H1 (cell line): ENCODE data around the gene C2CD4C. TPM values are rescaled to one million over a fixed set of nuclear protein-coding genes. Genes with fewer than 3 reads are reported as not detected.

ENCODE experiments used
- CTCF ChIA-PET: fragments of 300-600 bp; sonication (Branson Sonifier 250); formaldehyde crosslinking; loops from one replicate; lab custom pipeline; 2021; ENCODE audit not compliant: partially characterized antibody; lab: Charles Lee
- POLR2A ChIA-PET: fragments of 300-600 bp; sonication (Branson Sonifier 250); formaldehyde crosslinking; loops from one replicate; lab custom pipeline; 2021; ENCODE audit warnings: inconsistent platforms; ENCODE audit not compliant: partially characterized antibody; lab: Charles Lee
- DNase-seq, 2 experiments: peaks; one replicate each; pipeline versions ENCODE4 v3.0.0 to v3.0.0-alpha.2; 2010 to 2022; ENCODE audit warnings: low spot score in 2 of 2, low read depth in 1 of 2, mixed read lengths in 1 of 2
- FAIRE-seq: peaks from 2 replicates; lab custom pipeline; 2011; peaks lifted over from hg19 to GRCh38; lab: Jason Lieb, UNC
- H2AFZ ChIP-seq: 2 replicates; pipeline ENCODE4 v1.8.1; 2012; ENCODE audit warnings: low read length, inconsistent platforms
- H2AK5ac ChIP-seq: 2 replicates; pipeline ENCODE4 v1.6.1; 2013; ENCODE audit warnings: low read depth, low read length
- H2BK120ac ChIP-seq: replicated peaks from 2 replicates; pipeline ENCODE3; 2013; ENCODE audit warnings: low read depth, low read length, inconsistent platforms
- H2BK12ac ChIP-seq: 2 replicates; pipeline ENCODE4 v1.6.1; 2013; ENCODE audit warnings: low read depth, low read length
- H2BK15ac ChIP-seq: 2 replicates; pipeline ENCODE4 v1.6.1; 2013; ENCODE audit warnings: low read length
- H2BK20ac ChIP-seq: 2 replicates; pipeline ENCODE4 v1.6.1; 2013; ENCODE audit warnings: low read length
- H2BK5ac ChIP-seq: 2 replicates; pipeline ENCODE4 v1.6.1; 2013; ENCODE audit warnings: low read depth, low read length
- H3K14ac ChIP-seq: 2 replicates; pipeline ENCODE4 v1.6.1; 2013; ENCODE audit warnings: inconsistent platforms; ENCODE audit not compliant: insufficient read length
- H3K18ac ChIP-seq: 2 replicates; pipeline ENCODE4 v1.6.1; 2013; ENCODE audit warnings: low read length; ENCODE audit errors: extremely low read depth
- H3K23ac ChIP-seq: 2 replicates; pipeline ENCODE4 v1.6.1; 2013; ENCODE audit warnings: inconsistent platforms; ENCODE audit not compliant: insufficient read length
- H3K23me2 ChIP-seq: 2 replicates; pipeline ENCODE4 v1.6.1; 2013; ENCODE audit warnings: low read depth, low read length
- H3K27ac ChIP-seq: 2 replicates; pipeline ENCODE4 v1.6.1; 2011; ENCODE audit warnings: low read depth, low read length, inconsistent platforms
- H3K27me3 ChIP-seq, 4 experiments: replicated peaks in 1 of 4; 1 replicate in 1 of 4; 2 replicates in 3 of 4; pipeline versions ENCODE4 v1.6.1 to v1.8.1; 2011 to 2013; ENCODE audit warnings: low read length in 3 of 4, mild to moderate bottlenecking in 3 of 4, inconsistent platforms in 2 of 4, mixed read lengths in 2 of 4, moderate library complexity in 1 of 4; ENCODE audit not compliant: control insufficient read depth in 3 of 4, insufficient read depth in 3 of 4; ENCODE audit errors: extremely low read depth in 1 of 4
- H3K36me3 ChIP-seq, 4 experiments: 2 replicates each; pipeline versions ENCODE4 v1.6.1 to v1.8.1; 2011 to 2013; ENCODE audit warnings: mild to moderate bottlenecking in 4 of 4, low read length in 3 of 4, moderate library complexity in 2 of 4, control low read depth in 1 of 4, inconsistent platforms in 1 of 4; ENCODE audit not compliant: insufficient read depth in 4 of 4, control insufficient read depth in 2 of 4
- H3K4ac ChIP-seq: replicated peaks from 2 replicates; pipeline ENCODE3; 2013; ENCODE audit warnings: low read length, low read depth, mixed read lengths, inconsistent platforms; ENCODE audit not compliant: insufficient read length
- H3K4me1 ChIP-seq, 4 experiments: replicated peaks in 1 of 4; 1 replicate in 1 of 4; 2 replicates in 3 of 4; pipeline versions ENCODE4 v1.6.1 to v1.8.1; 2011 to 2013; ENCODE audit warnings: low read length in 3 of 4, inconsistent platforms in 2 of 4, mixed read lengths in 1 of 4; ENCODE audit not compliant: insufficient read depth in 4 of 4, control insufficient read depth in 3 of 4
- H3K4me2 ChIP-seq, 2 experiments: 2 replicates each; pipeline versions ENCODE4 v1.6.1 to v1.8.1; 2011 to 2013; ENCODE audit warnings: low read depth in 2 of 2, low read length in 2 of 2, control low read depth in 1 of 2, inconsistent platforms in 1 of 2, mild to moderate bottlenecking in 1 of 2; ENCODE audit not compliant: insufficient read depth in 1 of 2
- H3K4me3 ChIP-seq, 4 experiments: fragments of 200-600, 300-600 bp in 1 of 4; sonication (generic), shearing (Covaris generic), sonication (Bioruptor Twin) in 1 of 4; 2 replicates each; pipeline versions ENCODE4 v1.5.1 to v1.8.1; 2011 to 2016; ENCODE audit warnings: low read length in 4 of 4, low read depth in 3 of 4, control low read depth in 2 of 4, inconsistent platforms in 2 of 4, mild to moderate bottlenecking in 2 of 4, mixed read lengths in 1 of 4, moderate library complexity in 1 of 4; ENCODE audit not compliant: insufficient read depth in 2 of 4; ENCODE audit errors: extremely low read depth in 1 of 4
- H3K56ac ChIP-seq: replicated peaks from 2 replicates; pipeline ENCODE3; 2013; ENCODE audit warnings: low read depth, mild to moderate bottlenecking, mixed read lengths, low read length, inconsistent platforms; ENCODE audit not compliant: insufficient read length
- H3K79me1 ChIP-seq: 2 replicates; pipeline ENCODE4 v1.6.1; 2013; ENCODE audit warnings: low read depth, low read length, control low read depth
- H3K79me2 ChIP-seq, 2 experiments: 2 replicates each; pipeline versions ENCODE4 v1.6.1 to v1.8.1; 2012 to 2013; ENCODE audit warnings: low read length in 2 of 2, mild to moderate bottlenecking in 2 of 2, inconsistent platforms in 1 of 2; ENCODE audit not compliant: insufficient read depth in 2 of 2, control insufficient read depth in 1 of 2
- H3K9ac ChIP-seq, 4 experiments: replicated peaks in 1 of 4; 1 replicate in 1 of 4; 2 replicates in 3 of 4; pipeline versions ENCODE4 v1.6.1 to v1.8.1; 2011 to 2013; ENCODE audit warnings: low read depth in 3 of 4, low read length in 3 of 4, control low read depth in 2 of 4, mild to moderate bottlenecking in 2 of 4, moderate library complexity in 2 of 4, inconsistent platforms in 1 of 4; ENCODE audit errors: extremely low read depth in 1 of 4
- H3K9me3 ChIP-seq, 2 experiments: 2 replicates each; pipeline versions ENCODE4 v1.6.1 to v1.8.1; 2012 to 2013; ENCODE audit warnings: mild to moderate bottlenecking in 2 of 2, moderate library complexity in 2 of 2, control low read depth in 1 of 2, inconsistent platforms in 1 of 2, low read depth in 1 of 2, low read length in 1 of 2, mixed read lengths in 1 of 2; ENCODE audit not compliant: insufficient read depth in 2 of 2
- H4K20me1 ChIP-seq, 2 experiments: replicated peaks in 1 of 2; 2 replicates each; pipeline versions ENCODE3 to v1.8.1; 2011 to 2013; ENCODE audit warnings: inconsistent platforms in 2 of 2, low read length in 2 of 2, mild to moderate bottlenecking in 1 of 2; ENCODE audit not compliant: insufficient read depth in 2 of 2, control insufficient read depth in 1 of 2
- H4K5ac ChIP-seq: 2 replicates; pipeline ENCODE4 v1.6.1; 2013; ENCODE audit warnings: low read length, low read depth, mixed read lengths, inconsistent platforms; ENCODE audit not compliant: insufficient read length
- H4K8ac ChIP-seq: 2 replicates; pipeline ENCODE4 v1.8.0; 2013; ENCODE audit warnings: mild to moderate bottlenecking, moderate library complexity, low read length, inconsistent platforms; ENCODE audit not compliant: insufficient read depth; ENCODE audit errors: extremely low read depth
- H4K91ac ChIP-seq: replicated peaks from 2 replicates; pipeline ENCODE3; 2013; ENCODE audit warnings: low read length, mixed read lengths, inconsistent platforms; ENCODE audit not compliant: insufficient read length
- CEBPB ChIP-seq: IDR thresholded peaks from 2 replicates; pipeline ENCODE4 v1.6.1; 2012; ENCODE audit warnings: low read depth, low read length
- CTBP2 ChIP-seq: IDR thresholded peaks from 2 replicates; pipeline ENCODE4 v1.7.0; 2011; ENCODE audit warnings: borderline replicate concordance, mild to moderate bottlenecking, moderate library complexity, mixed read lengths, low read length; ENCODE audit not compliant: insufficient read depth, insufficient read length
- EGR1 ChIP-seq: IDR thresholded peaks from 2 replicates; pipeline ENCODE4 v1.6.1; 2011; ENCODE audit warnings: low read depth, low read length, borderline replicate concordance
- FOSL1 ChIP-seq: IDR thresholded peaks from 2 replicates; pipeline ENCODE4 v1.6.1; 2011; ENCODE audit warnings: mild to moderate bottlenecking, low read depth, low read length, moderate library complexity; ENCODE audit not compliant: insufficient read depth
- JUN ChIP-seq: IDR thresholded peaks from 2 replicates; pipeline ENCODE4 v1.6.1; 2011; ENCODE audit warnings: low read depth, mild to moderate bottlenecking, improper control_type of control experiment, low read length
- KDM1A ChIP-seq: fragments of 200-600, 300-600 bp; sonication (generic); IDR thresholded peaks from 2 replicates; pipeline ENCODE4 v1.7.1; 2016; ENCODE audit warnings: mild to moderate bottlenecking, low read length, borderline replicate concordance
- KDM4A ChIP-seq: IDR thresholded peaks from one replicate; pipeline ENCODE4 v1.7.1; 2012; ENCODE audit warnings: low read depth, mild to moderate bottlenecking, moderate library complexity, low read length, inconsistent platforms; ENCODE audit not compliant: severe bottlenecking
- KDM5A ChIP-seq: fragments of 200-600 bp; IDR thresholded peaks from 2 replicates; pipeline ENCODE4 v1.7.1; 2012; ENCODE audit warnings: mild to moderate bottlenecking, low read length, inconsistent platforms, mixed read lengths
- NANOG ChIP-seq: IDR thresholded peaks from 2 replicates; pipeline ENCODE4 v1.6.1; 2011; ENCODE audit warnings: low read length, low read depth, mild to moderate bottlenecking, inconsistent platforms; ENCODE audit not compliant: insufficient read depth, poor library complexity, severe bottlenecking
- RAD21 ChIP-seq, 2 experiments: IDR thresholded peaks in 1 of 2; conservative IDR thresholded peaks in 1 of 2; 2 replicates each; pipeline ENCODE4 v1.6.1; 2011; ENCODE audit warnings: low read depth in 2 of 2, low read length in 2 of 2, improper control_type of control experiment in 1 of 2, inconsistent platforms in 1 of 2, mild to moderate bottlenecking in 1 of 2, moderate library complexity in 1 of 2
- SIX5 ChIP-seq: IDR thresholded peaks from 2 replicates; pipeline ENCODE4 v1.6.1; 2011; ENCODE audit warnings: mild to moderate bottlenecking, low read depth, low read length
- TCF12 ChIP-seq: IDR thresholded peaks from 2 replicates; pipeline ENCODE4 v1.6.1; 2011; ENCODE audit warnings: low read depth, mild to moderate bottlenecking, low read length
- WGBS, 2 experiments: shearing (Covaris generic) in 1 of 2; methylation state at CpG; one replicate each; pipeline versions ENCODE4 v1.1.6 to v1.1.7; 2013 to 2015; ENCODE audit warnings: low lambda C conversion rate in 2 of 2, mixed read lengths in 2 of 2, inconsistent platforms in 1 of 2, low coverage in 1 of 2, missing lambda C conversion rate in 1 of 2; ENCODE audit not compliant: insufficient replicate concordance in 2 of 2, insufficient coverage in 1 of 2, insufficient read length in 1 of 2; ENCODE audit errors: extremely low coverage in 1 of 2, missing lambda C conversion rate in 1 of 2; 5-methylcytosine and 5-hydroxymethylcytosine counted together
- polyA plus RNA-seq, 7 experiments: library from polyadenylated mRNA; depleted of rRNA in 3 of 7; stranded (reverse) in 5 of 7; unstranded in 2 of 7; fragments of >200 nt in 5 of 7; fragments of 200-250 nt in 2 of 7; gene quantifications; 1 replicate in 5 of 7; 2 replicates in 1 of 7; 4 replicates in 1 of 7; pipeline versions ENCODE4 v1.2.1 to v1.2.3, GENCODE V29; 2011 to 2013; ENCODE audit warnings: missing spikeins in 2 of 7, mixed read lengths in 2 of 7
- total RNA-seq: library from RNA; stranded (reverse); fragmentation: NEBNext Ultra II Directional; extraction: Animal tissue kit (Norgen Biotek cat#: 25700); gene quantifications from 2 replicates; pipeline ENCODE4 v1.2.1, GENCODE V29; 2021

Gene C2CD4C
- total and polyA plus RNA-seq, 2 of the 8 experiments (the other 6 are each of a cell fraction or from before 2014, with no cell fraction given) = 3.8 to 6.3 TPM

DNA sequence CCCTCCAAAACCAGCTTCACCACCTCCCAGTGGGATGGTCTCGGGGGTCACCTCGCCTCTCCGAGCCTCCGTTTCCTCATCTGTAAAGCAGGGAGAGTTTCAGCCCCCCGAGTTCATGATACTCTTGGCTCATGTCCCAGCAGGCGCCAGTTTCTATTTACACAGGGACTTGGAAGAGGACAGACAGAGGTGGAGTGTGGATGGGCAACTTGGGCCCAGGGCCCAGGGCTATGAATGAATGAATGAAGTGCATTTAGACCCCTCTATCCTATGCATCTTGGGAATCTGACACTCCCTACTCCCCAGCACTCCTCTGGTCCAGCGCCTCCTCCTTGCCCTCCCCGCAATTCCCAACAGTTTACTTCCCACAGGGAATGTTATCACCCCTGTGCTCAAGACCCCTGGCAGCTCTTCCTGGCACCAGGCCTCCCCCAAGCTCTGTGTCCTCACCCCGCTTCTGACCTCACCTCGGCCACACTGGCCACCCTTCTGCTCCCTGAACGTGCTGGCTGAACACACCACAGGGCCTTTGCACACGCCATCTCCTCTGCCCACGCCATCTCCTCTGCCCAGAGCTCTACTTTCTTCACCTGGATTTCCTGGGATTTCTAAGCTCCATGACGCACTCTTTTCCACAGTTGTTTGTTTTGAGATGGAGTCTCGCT, 4.9 kb upstream of the C2CD4C start:
- Histone ChIP-seq H2BK120ac (no peak overlapping the region), H3K23ac (no peak overlapping the region), H3K4me2 (no peak overlapping the region), H3K4me1 (peaks cover 0 to 32% (median 19%) of the 10 kb centered on the region in 4 experiments; a peak in 6 of 7 replicates), H3K4ac (no peak overlapping the region), H4K5ac (no peak overlapping the region), H2BK12ac (no peak overlapping the region), H3K36me3 (no peaks in the 10 kb centered on the region), H3K79me1 (no peaks in the 10 kb centered on the region), H3K14ac (no peak overlapping the region), H3K23me2 (peaks cover 8% of the 10 kb centered on the region; the same call in 1 of the 2 replicates), H3K79me2 (no peaks in the 10 kb centered on the region), H2BK15ac (no peak overlapping the region), H3K9ac (no peak overlapping the region), H2AK5ac (no peak overlapping the region), H4K8ac (0 out of 2 replicates have a peak overlapping the region, but pooled peaks have one; percentile 42), H4K20me1 (no peaks in the 10 kb centered on the region), H3K27ac (no peak overlapping the region), H3K18ac (no peak overlapping the region; the same call in 1 of the 2 replicates), H3K9me3 (no peaks in the 10 kb centered on the region), H2AFZ (no peak overlapping the region), H4K91ac (no peak overlapping the region), H3K56ac (no peak overlapping the region), H3K4me3 (no peak overlapping the region), H2BK5ac (no peak overlapping the region), H3K27me3 (peaks cover 0 to 14% (median 12%) of the 10 kb centered on the region in 4 experiments; a peak in 6 of 7 replicates), H2BK20ac (no peak overlapping the region)
- FAIRE-seq (no peak), DNase-seq (no peak)
- WGBS, 2 experiments = 87% methylated on average over 15 of the region's 15 CpGs; no CpG with 5 or more reads in 1 of the 2 experiments
- POLR2A ChIA-PET = interaction anchor here (0.5 to 1.0 kb wide), 4 partner anchors 9 to 124 kb away, joined by 3 read pairs; no protein-coding TSS in a partner anchor
- CTCF ChIA-PET = interaction anchor here (1.0 to 1.3 kb wide), 4 partner anchors 61 to 119 kb away, joined by 3 to 5 read pairs (median 3); a partner anchor contains a TSS
- TF ChIP-seq SIX5 = no peak
- TF ChIP-seq KDM4A = no peak
- no peak for TF ChIP-seq CTBP2
- TF ChIP-seq RAD21 (IDR thresholded peaks at IDR 0.05 in 1 of 2, conservative IDR thresholded peaks at IDR 0.05 in 1 of 2; ENCODE audit: low read depth in 2 of 2, low read length in 2 of 2) = no peak
- TF ChIP-seq CEBPB = no peak
- no peak for TF ChIP-seq TCF12
- TF ChIP-seq KDM1A = no peak
- no peak for TF ChIP-seq KDM5A
- TF ChIP-seq NANOG = no peak
- no peak for TF ChIP-seq FOSL1
- TF ChIP-seq JUN = no peak
- no peak for TF ChIP-seq EGR1
